NCI-H446 treated with DMSO at 0.1 percent for 48 hours (cell line): ENCODE measurements around the gene RNF166.

Experiments
- DNase-seq: peaks from one replicate; lab custom pipeline; 2025; lab: John Stamatoyannopoulos, UW

RNF166 gene

DNA sequence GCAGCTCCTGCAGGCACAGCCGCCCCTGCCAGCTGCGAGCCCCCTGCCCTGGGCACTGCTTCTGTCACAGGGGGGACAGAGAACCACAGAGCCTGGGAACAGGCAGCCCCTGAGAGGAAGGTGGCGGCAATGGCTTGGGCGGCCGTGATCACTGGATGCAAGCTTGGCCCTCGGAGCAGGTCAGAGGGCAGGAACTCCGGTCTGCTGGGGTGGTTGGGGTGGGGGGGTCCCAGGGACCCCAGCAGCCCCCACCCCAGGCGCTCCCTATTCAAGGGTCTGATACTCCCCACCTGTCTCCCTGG lies 53.5 kb downstream of the RNF166 start:
- DNase-seq, result no peak

DNA sequence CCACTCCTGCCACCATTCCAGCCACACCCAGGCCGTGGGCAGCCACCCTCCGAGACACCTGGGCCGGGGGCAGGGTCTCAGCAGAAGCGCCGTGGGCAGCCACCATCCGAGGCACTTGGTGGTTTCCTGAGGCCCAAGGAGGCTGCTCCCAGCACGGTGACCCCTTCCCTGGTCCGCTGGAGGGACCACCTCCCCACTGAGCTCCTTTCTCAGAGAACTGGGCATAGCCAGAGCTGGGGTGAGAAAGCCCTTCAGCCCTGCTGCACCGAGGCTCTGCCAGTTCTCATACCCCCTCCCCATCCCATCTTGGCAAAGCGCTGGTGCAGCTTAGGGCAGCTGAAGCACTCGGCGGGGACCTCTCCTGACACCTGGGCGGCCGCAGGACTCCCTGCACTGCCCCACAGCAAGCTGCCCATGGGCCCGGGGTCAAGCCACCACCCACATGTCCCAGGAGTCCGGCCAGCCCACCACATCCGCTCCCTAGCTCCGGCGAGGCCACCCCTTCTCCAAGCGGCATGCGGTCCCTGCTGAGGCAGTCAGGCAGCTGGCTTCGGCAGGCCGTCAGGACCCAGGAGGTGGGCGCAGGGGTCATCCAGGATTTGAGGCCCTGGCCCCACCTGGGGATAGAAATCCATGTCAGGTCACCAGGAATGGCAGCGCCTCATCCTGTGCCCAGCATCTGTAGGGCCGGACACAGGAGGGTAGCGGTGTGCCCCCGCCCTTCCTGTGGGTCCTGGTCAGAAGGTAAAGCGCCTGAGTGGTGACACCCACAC lies 54.0 kb downstream of the RNF166 start:
- no peak for DNase-seq

DNA sequence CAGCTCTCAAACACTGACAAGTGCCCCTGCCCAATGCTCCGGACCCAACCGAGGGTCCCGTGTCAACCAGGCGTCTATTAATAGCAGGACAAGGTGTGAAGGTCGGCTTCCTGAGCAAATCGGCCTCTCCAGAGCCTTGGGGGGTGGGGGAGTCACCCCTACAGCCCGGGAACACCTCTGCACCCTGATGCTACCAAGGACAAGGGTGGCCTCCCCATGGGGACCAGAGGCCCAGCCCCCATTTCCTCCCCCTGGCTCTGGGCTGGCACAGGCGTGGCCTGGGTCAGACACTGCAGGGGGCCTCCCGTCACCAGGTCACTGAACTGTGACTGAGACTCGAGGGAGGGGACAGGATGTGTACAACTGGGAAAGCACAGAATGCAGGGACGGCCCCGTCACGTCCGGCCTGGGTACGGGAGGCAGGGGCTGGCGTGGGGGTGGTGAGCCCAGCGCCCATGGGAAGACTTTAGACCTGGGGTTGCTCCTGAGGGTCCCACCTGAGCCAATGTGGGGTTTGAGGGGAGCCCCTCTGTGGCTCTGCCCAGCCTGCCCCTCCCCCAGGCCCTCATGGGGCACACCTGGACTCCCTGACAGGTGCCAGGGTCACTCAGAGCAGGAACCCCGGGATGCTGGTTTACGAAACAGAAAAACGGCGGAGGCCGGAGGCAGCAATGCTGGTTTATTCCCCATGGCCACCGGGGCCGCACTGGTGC lies 54.8 kb downstream of the RNF166 start:
- DNase-seq, result no peak

DNA sequence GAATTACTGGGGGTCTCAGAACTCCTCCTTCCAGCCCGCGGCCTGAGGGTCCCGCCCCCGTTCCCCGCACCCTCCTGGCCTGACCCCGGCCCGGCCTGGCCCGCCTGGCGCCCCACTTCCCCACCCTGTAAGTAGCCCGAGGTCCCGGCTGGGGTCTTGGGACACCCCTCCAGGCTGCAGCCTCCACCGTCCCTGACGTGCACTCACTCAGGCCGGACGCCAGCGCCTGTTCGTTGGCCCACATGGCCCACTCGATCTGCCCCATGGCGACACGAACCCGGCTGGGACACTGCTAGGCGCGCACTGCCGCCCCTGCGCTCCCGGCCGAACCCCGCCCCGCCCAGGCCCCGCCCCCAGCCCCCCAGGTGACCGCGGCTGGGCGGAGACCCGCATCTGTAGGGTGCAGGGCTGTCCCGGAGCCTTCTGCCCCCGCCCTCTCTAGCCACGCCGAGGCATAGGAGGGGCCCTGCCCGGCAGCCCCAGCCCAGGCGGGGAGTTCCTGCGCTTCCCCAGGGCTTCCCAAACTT lies 55.4 kb downstream of the RNF166 start, which contains the start of gene CYBA:
Gene CYBA, minus strand, starts transcription at position 305 of the 527 bp plus-strand sequence. Its CDS starts 40 bp downstream, at position 265.
- no peak for DNase-seq

DNA sequence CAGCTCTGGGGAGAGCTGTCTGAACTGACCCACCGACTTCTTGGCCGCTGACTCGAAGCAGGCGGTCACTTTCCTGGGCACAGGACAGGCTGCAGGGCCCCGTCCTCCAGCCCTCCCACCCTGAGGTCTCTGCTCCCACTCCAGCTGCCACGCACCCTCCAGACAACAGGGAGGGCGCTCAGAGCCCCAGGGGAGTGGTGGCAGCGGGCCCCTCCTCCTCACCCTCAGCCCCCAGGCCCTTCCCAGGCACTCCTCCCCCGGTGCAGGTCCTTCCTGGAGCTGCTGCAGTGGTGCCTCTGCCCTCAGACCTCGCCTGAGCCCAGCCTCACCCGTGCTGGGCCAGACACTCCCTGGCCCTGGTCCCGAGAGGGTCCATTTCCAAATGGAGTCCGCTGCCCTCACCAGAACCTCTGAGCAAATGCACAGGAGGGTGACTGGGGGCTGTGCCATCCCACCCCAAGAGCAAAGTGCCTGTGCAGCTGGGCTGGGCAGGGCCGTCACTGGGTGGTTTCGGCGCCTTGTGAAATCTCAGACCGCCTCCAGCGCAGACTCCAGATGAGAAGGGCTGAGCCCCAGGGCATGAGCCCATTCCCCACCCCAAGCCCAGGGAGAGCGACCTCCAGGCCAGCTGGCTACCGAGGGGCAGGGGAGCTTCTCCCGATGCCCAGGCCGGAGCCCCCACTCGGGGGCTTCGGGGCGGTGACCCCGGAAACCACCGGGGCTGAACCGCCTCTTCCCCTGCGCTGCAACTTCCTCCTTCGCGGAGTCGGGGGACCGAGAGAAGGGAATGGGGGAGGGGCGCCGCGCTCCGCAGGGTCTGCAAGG lies 56.1 kb downstream of the RNF166 start:
- no peak for DNase-seq

DNA sequence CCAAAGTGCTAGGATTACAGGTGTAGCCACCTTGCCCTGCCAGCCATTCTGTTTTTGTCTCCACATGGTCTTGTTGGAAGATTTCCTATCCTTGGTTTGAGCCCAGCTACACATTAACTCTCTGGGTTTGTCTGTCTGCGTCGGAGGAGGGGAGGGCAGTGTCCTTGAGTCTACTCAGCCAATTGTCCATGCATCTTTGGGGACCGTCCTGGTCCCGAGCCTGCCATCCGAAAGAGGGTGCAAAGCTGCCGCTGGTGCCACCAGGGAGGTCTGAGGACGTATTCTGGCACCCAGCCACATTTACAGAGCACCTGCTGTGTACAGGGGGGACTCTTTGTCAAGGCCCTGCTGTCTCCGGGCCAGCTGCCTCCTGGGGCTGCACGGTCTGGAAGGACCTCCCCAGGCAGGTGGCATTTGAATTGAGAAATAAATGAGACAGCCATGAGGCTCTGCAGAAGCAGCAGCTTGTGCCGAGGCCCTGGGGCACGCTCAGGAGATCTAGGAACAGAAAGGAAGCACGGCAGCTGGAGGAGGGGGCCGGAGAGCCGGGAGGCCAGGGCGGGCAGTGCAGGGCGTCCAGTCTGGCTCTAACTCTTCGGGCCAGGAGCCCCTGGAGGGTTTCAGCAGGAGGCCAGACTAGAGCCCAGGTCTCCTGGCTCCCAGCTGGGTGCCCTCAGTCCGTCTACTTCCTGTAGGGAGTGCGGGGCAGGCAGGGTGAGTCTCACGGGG lies 56.8 kb downstream of the RNF166 start:
- DNase-seq, result no peak

DNA sequence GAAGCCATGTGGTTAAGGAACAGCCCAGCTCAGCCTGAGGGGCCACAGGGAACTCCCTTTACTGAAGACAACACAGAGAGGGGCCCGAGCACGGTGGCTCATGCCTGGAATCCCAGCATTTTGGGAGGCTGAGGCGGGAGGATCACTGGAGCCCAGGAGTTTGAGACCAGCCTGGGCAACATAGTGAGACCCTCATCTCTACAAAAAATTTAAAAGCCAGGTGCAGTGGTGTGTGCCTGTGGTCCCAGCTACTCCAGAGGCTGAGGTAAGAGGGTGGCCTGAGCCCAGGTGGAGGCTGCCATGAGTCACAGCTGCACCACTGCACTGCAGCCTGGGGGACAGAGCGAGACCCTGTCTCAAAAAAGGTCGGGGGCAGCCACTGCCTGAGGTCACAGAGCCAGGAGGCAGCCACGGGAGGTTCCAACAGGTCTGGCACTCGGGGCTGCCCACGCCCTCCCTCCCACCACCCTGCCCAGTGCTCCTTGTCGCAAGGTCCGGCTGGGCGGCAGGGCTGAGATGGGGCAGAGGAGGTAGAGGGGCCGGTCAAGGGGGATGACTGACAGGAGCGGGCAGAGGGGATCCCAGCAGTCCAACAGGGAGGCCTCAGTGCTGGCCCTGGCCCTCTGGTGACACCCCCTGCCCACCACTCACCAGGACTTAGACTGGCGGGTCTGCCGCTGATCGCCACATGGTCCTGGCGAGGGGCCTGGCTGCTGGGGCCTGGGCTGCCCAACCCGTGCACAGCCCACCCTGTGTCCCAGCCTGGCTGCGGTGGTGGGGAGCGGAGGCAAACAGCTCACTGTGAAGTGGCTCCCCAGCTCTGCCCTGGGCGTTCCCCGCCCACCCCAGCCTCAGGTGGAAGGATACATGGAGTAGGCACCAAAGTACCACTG lies 58.8 kb downstream of the RNF166 start:
- DNase-seq, result no peak
